Endothelial cell of umbilical vein (primary cell): ENCODE results near the gene BCR. TPM values are rescaled to one million over a fixed set of nuclear protein-coding genes. Genes with fewer than 3 reads are reported as not detected.

Experiments
- BruUV-seq: library from RNA; stranded (reverse); fragments of 400-500 nt; replicated peaks from 2 replicates; lab custom pipeline; 2021; lab: Mats Ljungman, UMichigan
- CTCF ChIA-PET: fragments of 300-600, 350-600 bp; sonication (Branson Sonifier 250); formaldehyde crosslinking; loops from one replicate; lab custom pipeline; 2021; ENCODE audit warnings: antibody characterized with exemption, inconsistent platforms; lab: Charles Lee
- POLR2A ChIA-PET: fragments of 300-600, 350-600 bp; sonication (Branson Sonifier 250); formaldehyde crosslinking; loops from one replicate; lab custom pipeline; 2021; ENCODE audit warnings: antibody characterized with exemption, inconsistent platforms; lab: Charles Lee
- DNase-seq: peaks from one replicate; pipeline ENCODE4 v3.0.0-alpha.2; 2011; ENCODE audit warnings: low read depth, low spot score
- FAIRE-seq: peaks from 2 replicates; lab custom pipeline; 2011; peaks lifted over from hg19 to GRCh38; lab: Jason Lieb, UNC
- H2AFZ ChIP-seq: 2 replicates; pipeline ENCODE4 v1.6.0; 2012; ENCODE audit warnings: low read depth, low read length, control low read depth, inconsistent platforms
- H3K27ac ChIP-seq: 2 replicates; pipeline ENCODE4 v1.5.1; 2011; ENCODE audit warnings: low read depth, mild to moderate bottlenecking, control low read depth, low read length, moderate library complexity; ENCODE audit not compliant: insufficient read depth
- H3K27me3 ChIP-seq, 2 experiments: 2 replicates each; pipeline versions ENCODE4 v1.6.0 to v1.6.1; 2011; ENCODE audit warnings: low read length in 2 of 2, mixed read lengths in 1 of 2; ENCODE audit not compliant: control insufficient read depth in 2 of 2, insufficient read depth in 2 of 2
- H3K36me3 ChIP-seq, 2 experiments: 2 replicates in 1 of 2; 3 replicates in 1 of 2; pipeline ENCODE4 v1.5.1; 2011; ENCODE audit warnings: low read length in 2 of 2, mild to moderate bottlenecking in 1 of 2, moderate library complexity in 1 of 2; ENCODE audit not compliant: control insufficient read depth in 2 of 2, insufficient read depth in 2 of 2; ENCODE audit errors: extremely low read depth in 1 of 2
- H3K4me1 ChIP-seq: 3 replicates; pipeline ENCODE4 v1.5.1; 2011; ENCODE audit warnings: mild to moderate bottlenecking, low read length; ENCODE audit not compliant: control insufficient read depth, insufficient read depth; ENCODE audit errors: extremely low read depth
- H3K4me2 ChIP-seq: 2 replicates; pipeline ENCODE4 v1.6.1; 2011; ENCODE audit warnings: low read length, control low read depth, mixed read lengths; ENCODE audit not compliant: insufficient read depth
- H3K4me3 ChIP-seq, 3 experiments: fragments of 200-600 bp in 1 of 3; sonication (generic), shearing (Covaris generic) in 1 of 3; replicated peaks in 1 of 3; 2 replicates each; pipeline ENCODE4 v1.5.1; 2011 to 2016; ENCODE audit warnings: control low read depth in 3 of 3, low read length in 3 of 3, mild to moderate bottlenecking in 2 of 3, inconsistent platforms in 1 of 3, low read depth in 1 of 3, moderate library complexity in 1 of 3; ENCODE audit not compliant: insufficient read depth in 1 of 3
- H3K79me2 ChIP-seq: 2 replicates; pipeline ENCODE4 v1.6.0; 2012; ENCODE audit warnings: low read length, inconsistent platforms; ENCODE audit not compliant: control insufficient read depth, insufficient read depth
- H3K9ac ChIP-seq: replicated peaks from 2 replicates; pipeline ENCODE3; 2011; ENCODE audit warnings: low read length, control low read depth; ENCODE audit not compliant: insufficient read depth; ENCODE audit errors: extremely low read depth
- H3K9me1 ChIP-seq: replicated peaks from 3 replicates; pipeline ENCODE4 v1.6.0; 2011; ENCODE audit warnings: mild to moderate bottlenecking, low read length; ENCODE audit not compliant: control insufficient read depth, insufficient read depth; ENCODE audit errors: extremely low read depth
- H3K9me3 ChIP-seq: replicated peaks from 2 replicates; pipeline ENCODE4 v1.5.1; 2012; ENCODE audit warnings: low read length, inconsistent platforms; ENCODE audit not compliant: control insufficient read depth, insufficient read depth
- H4K20me1 ChIP-seq: replicated peaks from 2 replicates; pipeline ENCODE3; 2011; ENCODE audit warnings: mild to moderate bottlenecking, low read length; ENCODE audit not compliant: control insufficient read depth, insufficient read depth; ENCODE audit errors: extremely low read depth
- EZH2 ChIP-seq: IDR thresholded peaks from 2 replicates; pipeline ENCODE4 v1.6.1; 2012; ENCODE audit warnings: borderline replicate concordance, low read depth, mild to moderate bottlenecking, moderate library complexity, low read length, inconsistent platforms; ENCODE audit not compliant: severe bottlenecking
- FOS ChIP-seq: IDR thresholded peaks from 2 replicates; pipeline ENCODE4 v1.6.1; 2011; ENCODE audit warnings: mild to moderate bottlenecking, low read length, moderate library complexity, borderline replicate concordance; ENCODE audit not compliant: insufficient read depth
- MYC ChIP-seq: IDR thresholded peaks from one replicate; pipeline ENCODE4 v1.6.1; 2011; ENCODE audit warnings: mild to moderate bottlenecking, low read depth, low read length
- POLR2A ChIP-seq: IDR thresholded peaks from 2 replicates; pipeline ENCODE4 v1.6.1; 2012; ENCODE audit warnings: low read depth, mild to moderate bottlenecking, control low read depth, low read length
- POLR2AphosphoS5 ChIP-seq: IDR thresholded peaks from 2 replicates; pipeline ENCODE4 v1.6.1; 2012; ENCODE audit warnings: low read depth, mild to moderate bottlenecking, control low read depth, low read length, moderate library complexity; ENCODE audit not compliant: insufficient read depth
- dilution Hi-C: fragments of 300-500 bp; cut with MboI; formaldehyde crosslinking; loops from one replicate; pipeline ENCODE4 v1.15.0; 2019; ENCODE audit warnings: low sequenced_read_pairs; ENCODE audit not compliant: extremely low pct_ligation_motif_present
- intact Hi-C: fragments of 100-400 bp; cut with micrococcal nuclease; formaldehyde crosslinking; loops from one replicate; pipeline ENCODE4 v1.10.0; 2022
- polyA plus RNA-seq, 4 experiments: library from polyadenylated mRNA; depleted of rRNA in 3 of 4; stranded (reverse) in 3 of 4; unstranded in 1 of 4; fragments of >200 nt; gene quantifications; 2 replicates each; pipeline versions ENCODE4 v1.2.1 to v1.2.3, GENCODE V29; 2011 to 2012; ENCODE audit warnings: missing spikeins in 1 of 4
- total RNA-seq: library from RNA; stranded (reverse); gene quantifications from 2 replicates; pipeline ENCODE4 v1.2.3, GENCODE V29; 2021
- TF ChIP-seq, protein P1 (sequence below), 2 donors: IDR thresholded peaks; 1 replicate in 1 of 2; 2 replicates in 1 of 2; pipeline ENCODE4 v1.5.1; 2011; ENCODE audit warnings: low read length in 2 of 2, mild to moderate bottlenecking in 2 of 2, moderate library complexity in 2 of 2, control low read depth in 1 of 2, inconsistent platforms in 1 of 2, low read depth in 1 of 2; ENCODE audit not compliant: insufficient read depth in 1 of 2; ENCODE audit errors: extremely low read depth in 1 of 2
- TF ChIP-seq, protein P2 (sequence below): IDR thresholded peaks from 2 replicates; pipeline ENCODE4 v1.6.1; 2011; ENCODE audit not compliant: insufficient read depth, insufficient read length

Gene BCR
- total and polyA plus RNA-seq, 2 donors (not counting 3 experiments of a cell fraction or from before 2014, with no cell fraction given), result 129 to 141 TPM

DNA sequence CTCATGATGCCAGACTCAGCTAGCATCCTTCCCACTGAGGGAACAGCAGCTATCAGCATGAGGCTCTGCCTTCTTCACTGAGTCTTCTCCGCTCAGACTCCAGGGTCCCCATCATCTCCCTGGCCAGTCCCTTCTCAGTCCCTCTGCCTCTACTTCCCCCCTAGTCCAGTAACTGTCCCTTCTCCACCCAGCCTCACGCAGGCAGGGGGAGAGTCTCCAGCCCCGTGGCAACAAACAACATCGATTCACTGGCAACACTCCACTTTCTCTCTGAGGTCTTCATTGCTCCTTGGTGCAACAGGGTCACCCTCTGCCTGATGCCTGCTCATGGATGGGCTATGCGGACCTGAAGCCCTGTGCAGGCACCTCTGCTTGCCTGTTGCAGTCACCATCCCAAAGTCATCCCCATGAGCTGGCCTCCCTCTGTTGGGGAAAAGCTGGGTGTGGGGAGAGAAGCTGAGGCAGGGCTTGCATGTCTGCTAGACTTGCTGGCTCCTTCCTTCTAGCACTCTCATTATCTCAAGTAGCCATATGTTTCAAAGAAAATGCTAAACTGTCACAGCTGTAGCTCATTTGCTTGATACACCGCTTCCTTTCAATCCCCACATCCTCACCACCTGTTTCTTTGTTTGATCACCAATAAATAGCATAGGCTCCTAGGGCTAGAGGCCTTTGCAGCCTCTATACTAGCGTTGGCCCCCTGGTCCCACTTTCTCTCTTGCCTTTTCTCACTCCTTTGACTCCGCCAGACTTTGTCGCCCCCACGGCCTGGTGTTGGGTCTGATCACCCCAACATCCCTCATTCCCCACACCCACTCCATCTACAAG lies 4.3 kb upstream of the BCR start:
- no peaks in the 10 kb centered on the region for H3K27me3 ChIP-seq
- no peak for TF ChIP-seq MYC
- TF ChIP-seq EZH2, result no peak
- TF ChIP-seq POLR2AphosphoS5, result no peak
- TF ChIP-seq, protein P1, sequence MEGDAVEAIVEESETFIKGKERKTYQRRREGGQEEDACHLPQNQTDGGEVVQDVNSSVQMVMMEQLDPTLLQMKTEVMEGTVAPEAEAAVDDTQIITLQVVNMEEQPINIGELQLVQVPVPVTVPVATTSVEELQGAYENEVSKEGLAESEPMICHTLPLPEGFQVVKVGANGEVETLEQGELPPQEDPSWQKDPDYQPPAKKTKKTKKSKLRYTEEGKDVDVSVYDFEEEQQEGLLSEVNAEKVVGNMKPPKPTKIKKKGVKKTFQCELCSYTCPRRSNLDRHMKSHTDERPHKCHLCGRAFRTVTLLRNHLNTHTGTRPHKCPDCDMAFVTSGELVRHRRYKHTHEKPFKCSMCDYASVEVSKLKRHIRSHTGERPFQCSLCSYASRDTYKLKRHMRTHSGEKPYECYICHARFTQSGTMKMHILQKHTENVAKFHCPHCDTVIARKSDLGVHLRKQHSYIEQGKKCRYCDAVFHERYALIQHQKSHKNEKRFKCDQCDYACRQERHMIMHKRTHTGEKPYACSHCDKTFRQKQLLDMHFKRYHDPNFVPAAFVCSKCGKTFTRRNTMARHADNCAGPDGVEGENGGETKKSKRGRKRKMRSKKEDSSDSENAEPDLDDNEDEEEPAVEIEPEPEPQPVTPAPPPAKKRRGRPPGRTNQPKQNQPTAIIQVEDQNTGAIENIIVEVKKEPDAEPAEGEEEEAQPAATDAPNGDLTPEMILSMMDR (IDR thresholded peaks at IDR 0.05; ENCODE audit: extremely low read depth in 1 of 2, insufficient read depth in 1 of 2, low read depth in 1 of 2, low read length in 2 of 2), result no peak
- TF ChIP-seq POLR2A, result no peak
- TF ChIP-seq, protein P2, sequence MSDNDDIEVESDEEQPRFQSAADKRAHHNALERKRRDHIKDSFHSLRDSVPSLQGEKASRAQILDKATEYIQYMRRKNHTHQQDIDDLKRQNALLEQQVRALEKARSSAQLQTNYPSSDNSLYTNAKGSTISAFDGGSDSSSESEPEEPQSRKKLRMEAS, result no peak
- no peak for TF ChIP-seq FOS
- H3K9me3 ChIP-seq, result no peaks in the 10 kb centered on the region
- dilution Hi-C loops, result no loop called here
- H3K4me3 ChIP-seq, result no peak overlapping the region
- intact Hi-C loops, result loop anchor here (10.0 kb wide), 1 partner anchor 359 kb away; no protein-coding TSS in a partner anchor
- H3K79me2 ChIP-seq, result peaks cover 5% of the 10 kb centered on the region
- H3K4me2 ChIP-seq, result no peak overlapping the region
- no peaks in the 10 kb centered on the region for H3K9me1 ChIP-seq
- H4K20me1 ChIP-seq, result no peaks in the 10 kb centered on the region
- ChIA-PET CTCF (interaction anchor here (0.8 to 12.6 kb wide), 5 partner anchors 104 to 210 kb away, joined by 4 to 451 read pairs (median 29); no protein-coding TSS in a partner anchor), POLR2A (interaction anchor here (2.0 kb wide), 1 partner anchor 106 kb away, joined by 8 read pairs; no protein-coding TSS in a partner anchor)
- H2AFZ ChIP-seq, result no peak overlapping the region
- no peak overlapping the region for H3K9ac ChIP-seq
- peaks cover 18% of the 10 kb centered on the region for H3K4me1 ChIP-seq
- H3K36me3 ChIP-seq, result no peaks in the 10 kb centered on the region
- FAIRE-seq (no peak), DNase-seq (no peak)
- no TSS peak for BruUV-seq
- no peak overlapping the region for H3K27ac ChIP-seq
